DMS53 treated with DMSO at 0.1 percent for 48 hours (cell line): ENCODE data around the gene FOXF2.

ENCODE experiments used
- DNase-seq: peaks from one replicate; lab custom pipeline; 2025; ENCODE audit not compliant: unreplicated experiment; lab: John Stamatoyannopoulos, UW

Gene FOXF2

DNA sequence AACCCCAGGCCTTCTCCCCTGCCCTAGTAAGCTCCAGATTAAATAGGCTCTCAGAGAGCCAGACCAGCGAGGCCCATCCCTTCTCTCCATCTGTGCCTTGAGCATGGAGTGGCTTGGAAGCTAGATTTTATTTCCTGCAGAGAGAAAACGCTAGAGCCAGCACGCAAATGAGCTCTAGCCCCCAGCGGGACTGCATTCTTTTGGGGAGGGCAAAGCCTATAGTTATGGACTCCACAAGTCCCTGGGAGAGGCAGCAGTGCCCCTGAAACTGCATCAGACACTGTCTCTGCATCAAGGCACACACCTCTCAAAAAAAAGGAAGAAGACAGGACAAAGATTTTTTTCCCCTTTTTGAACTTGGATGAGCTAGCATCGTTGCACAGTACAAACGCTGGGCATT lies 15.8 kb downstream of the FOXF2 start:
- DNase-seq = no peak

- no peak for DNase-seq
Measured at GRCh38 chr6:1406306-1407072, 17.1 kb downstream of the FOXF2 start.

DNA sequence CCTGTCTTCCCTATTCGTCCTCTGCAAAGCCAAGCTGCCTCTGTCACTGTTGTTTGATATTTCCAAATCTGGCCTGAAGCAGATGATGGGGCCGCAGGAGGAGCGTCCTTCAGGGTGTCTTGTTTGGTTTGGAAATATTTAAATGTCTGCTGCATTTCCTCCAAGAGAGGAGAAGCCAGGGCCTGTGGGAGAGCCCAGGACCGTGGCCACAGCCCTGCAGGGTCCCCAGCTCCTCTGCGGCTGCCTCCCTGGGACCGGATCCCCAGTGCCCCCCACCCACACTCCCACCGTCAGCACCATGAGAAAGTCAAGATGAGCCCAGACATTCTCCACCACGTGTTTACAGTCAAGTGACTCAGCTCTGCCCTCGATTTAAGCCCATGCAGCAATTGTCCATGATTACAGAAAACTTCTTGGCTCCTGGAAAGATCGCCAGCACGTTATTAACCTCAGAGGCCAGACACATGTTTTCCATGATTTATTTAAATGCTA lies 18.2 kb downstream of the FOXF2 start:
- DNase-seq = no peak

DNA sequence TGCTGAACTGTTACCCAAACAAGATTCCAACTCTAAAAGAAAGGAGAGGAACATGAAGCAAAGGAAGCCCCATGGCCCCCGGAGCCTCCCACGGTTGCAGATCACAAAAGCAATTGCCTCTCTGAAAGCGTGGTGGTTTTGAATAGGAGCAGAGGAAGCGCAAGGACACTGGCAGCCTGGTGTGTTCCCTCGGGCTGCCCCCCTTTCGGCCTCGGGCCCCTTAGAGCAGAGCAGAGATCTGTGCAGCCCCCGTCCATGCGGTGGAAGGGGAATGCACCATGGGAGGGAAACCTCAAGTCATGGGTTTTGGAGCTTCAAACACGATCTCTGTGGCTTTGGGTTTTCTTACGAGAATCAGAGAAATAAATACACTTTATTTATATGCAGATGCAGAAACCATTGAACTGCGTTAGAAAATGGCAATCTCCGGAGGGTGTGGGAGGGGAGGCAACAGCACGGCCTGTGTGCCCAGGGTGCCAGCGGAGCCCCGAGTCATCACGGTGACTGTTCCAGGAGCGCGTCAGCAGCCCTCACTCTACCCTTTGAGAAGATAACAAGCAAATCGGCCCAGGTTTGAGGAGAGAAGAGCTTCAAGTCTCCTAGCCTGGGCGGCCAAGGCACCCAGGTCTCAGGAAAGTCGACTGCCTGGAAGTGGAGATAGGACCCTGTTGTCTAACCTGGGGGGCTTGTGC lies 20.5 kb downstream of the FOXF2 start:
- no peak for DNase-seq

DNA sequence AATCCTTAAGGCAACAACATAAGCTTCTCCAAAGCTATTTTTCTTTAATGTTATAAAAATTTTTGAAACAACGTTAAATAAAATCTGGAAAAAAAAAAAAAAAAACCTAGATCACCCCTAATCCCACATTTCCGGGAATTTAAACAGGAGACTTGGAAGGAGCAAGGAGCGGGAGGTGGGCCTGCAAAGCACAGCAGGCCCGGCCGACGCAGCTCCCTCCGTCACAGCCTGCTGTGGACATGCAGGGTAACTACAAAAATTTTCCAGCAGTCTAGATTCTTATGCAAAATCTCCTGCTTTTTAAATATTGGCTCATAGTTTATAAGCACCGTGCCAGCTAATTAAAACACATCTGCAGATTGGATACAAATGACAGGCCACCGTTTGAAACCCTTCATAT lies 23.5 kb downstream of the FOXF2 start:
- DNase-seq = no peak

- no peak for DNase-seq
Measured at GRCh38 chr6:1415416-1416063, 26.2 kb downstream of the FOXF2 start.

DNA sequence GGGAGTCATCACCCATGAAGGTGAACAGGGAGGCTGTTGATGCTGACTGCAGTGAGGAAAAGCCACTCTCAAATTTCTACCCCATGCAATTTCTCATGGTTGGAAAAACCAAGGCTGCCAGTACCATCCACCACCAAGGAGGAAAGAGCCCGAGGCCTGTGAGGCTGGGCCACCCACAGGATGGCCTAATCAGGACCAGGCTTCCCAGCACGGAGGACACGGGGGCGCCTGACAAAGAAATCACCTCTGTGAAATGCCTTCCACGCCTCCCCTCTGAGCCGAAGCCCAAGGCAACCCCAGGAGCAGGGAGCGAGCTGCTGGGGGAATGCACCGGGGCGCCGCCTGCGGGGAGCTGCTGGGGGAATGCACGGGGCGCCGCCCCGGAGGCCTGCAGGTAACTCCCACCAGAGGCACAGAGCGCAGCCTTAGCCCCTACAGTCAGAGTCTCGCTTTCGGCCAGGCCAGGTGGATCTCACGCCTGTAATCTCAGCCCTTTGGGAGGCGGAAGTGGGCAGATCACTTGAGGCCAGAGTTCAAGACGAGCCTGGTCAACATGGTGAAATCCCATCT lies 26.9 kb downstream of the FOXF2 start:
- DNase-seq = no peak

GRCh38 chr6:1416820-1417219 lies 27.4 kb downstream of the FOXF2 start:
- no peak for DNase-seq

DNA sequence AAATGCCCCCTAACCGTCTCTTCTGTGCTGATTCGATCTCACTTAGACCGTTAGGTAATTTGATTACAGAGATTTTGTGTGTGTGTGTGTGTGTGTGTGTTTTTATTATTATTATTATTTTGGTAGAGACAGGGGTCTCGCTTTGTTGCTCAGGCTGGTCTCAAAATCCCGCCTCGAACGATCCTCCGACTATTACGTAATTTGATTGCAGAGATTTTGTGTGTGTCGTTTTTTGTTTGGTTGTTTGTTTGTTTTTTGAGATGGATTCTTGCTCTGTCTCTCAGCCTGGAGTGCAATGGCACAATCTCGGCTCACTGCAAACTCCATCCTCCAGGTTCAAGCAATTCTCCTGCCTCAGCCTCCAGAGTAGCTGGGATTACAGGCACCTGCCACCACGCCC lies 28.3 kb downstream of the FOXF2 start:
- DNase-seq = no peak

DNA sequence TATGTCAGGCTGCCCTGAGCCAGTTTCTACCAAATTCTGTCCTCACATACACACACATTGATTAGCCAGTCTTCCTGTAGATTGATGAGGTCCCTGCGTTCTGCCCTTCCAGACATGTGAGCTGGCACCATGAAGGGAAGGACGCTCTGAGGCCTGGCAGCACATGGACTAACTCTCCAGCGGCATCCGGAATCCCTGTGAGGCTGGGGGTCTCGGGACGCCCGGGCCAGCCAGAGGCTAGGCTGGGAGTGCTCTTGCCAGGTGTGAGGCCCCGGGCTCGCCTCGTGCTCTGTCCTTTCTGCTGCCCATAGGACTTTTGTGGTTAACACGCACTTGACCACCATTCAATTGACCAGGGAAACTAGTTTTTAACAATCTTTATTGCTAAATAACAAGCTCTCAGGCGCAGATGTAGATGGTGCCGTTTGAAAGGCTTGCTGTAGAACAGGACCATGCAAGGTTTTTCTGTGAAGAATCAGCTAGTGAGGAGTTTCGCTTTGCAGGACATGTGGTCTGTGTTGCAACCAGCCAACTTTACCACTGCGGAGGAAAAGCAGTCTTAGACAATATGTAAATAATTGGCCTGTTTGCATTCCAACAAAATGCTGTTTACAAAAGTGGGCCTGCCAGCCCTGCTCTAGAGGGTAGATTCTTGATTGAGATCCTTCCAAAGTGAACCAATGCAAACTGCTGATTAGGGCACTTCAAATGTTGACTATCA lies 29.3 kb downstream of the FOXF2 start:
- DNase-seq = no peak

- DNase-seq = no peak
Measured at GRCh38 chr6:1420382-1420781, 31.0 kb downstream of the FOXF2 start.

DNA sequence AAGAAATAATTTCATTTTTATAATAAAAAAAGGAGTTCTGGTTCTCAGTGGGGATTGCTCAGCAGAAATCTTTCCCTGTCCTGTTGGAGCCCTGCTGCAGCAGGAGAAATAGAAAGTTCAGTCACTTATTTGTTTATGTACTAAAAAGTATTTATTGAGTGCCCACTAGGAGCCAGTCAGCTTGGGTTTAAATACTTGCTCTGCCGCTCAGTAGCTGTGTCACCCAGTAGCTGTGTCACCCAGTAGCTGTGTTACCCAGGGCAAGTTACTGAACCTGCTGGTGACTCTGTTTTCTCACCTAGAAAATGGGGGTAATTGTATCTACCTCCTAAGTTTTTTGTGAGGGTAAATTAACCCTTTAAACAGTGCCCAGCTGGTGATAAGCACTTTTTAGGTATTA lies 32.9 kb downstream of the FOXF2 start:
- DNase-seq = no peak

DNA sequence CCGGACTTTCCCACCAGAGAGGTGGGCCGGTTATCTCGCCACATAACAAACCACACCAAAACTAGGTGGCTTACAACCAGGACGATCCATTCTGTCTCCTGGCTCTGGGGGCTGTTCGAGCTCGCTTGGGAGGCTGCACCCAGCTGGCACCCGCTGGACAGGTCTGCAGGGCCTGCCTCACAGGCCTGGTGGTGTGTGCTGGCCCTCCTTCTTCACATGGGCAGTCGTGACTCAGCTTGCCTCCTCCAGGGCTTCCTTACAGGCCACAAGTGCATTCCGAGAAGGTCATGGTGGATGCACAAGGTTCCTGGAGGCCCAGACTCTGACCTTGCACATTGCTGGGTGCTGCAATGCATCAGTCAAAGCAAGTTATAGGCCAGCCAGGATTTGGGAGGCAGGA lies 34.2 kb downstream of the FOXF2 start:
- DNase-seq = no peak

DNA sequence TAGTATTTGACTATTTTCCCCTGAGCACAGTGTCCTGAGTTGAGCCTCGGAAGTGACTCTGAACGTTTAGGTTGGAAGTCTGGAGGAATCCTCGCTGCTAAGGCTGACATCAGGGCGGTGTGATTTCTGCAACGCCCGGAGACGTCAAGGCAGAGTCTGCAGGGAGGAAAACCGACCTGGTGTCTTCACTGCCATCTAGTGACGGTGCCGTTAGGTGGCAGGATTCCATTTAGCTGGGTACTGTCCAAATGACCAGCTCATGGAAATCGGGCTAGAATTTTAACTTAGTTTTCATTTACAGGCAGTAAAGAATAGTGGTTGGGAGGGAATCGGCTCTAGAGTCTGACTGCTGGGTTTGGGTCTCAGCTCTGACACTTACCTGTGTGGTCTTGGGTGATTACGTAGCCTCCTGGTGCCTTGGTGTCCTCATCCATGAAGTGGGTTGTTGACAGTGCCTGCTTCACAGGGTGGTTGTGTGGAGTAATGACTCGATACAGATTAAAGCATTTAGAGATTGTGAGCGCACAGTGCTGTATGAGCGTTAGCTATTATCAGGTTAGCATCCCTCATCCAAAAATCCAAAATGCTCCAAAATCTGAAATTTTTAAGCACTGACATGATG lies 35.0 kb downstream of the FOXF2 start:
- peak; percentile 1 for DNase-seq

GRCh38 chr6:1426416-1426815 lies 37.0 kb downstream of the FOXF2 start:
- DNase-seq = no peak

DNA sequence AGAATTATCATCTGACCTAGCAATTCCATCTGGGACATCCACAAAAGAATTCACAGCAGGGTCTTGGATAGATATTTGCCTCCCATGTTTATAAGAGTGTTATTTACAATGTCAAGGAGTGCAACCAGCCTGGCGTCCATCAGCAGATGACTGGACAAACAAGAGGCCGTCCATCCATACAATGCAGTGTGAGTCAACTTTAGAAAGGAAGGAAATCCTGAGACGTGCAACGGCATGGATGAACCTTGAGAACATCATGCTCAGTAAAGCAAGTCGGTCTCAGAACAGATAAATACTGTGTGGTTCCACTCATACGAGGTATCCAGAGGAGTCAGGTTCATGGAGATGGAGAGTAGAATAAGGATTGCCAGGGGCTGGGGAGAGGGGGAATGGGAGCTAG lies 46.4 kb downstream of the FOXF2 start:
- no peak for DNase-seq

- peak; percentile 34 for DNase-seq
Measured at GRCh38 chr6:1436334-1437306, 47.2 kb downstream of the FOXF2 start.

- DNase-seq = no peak
Measured at GRCh38 chr6:1437553-1438406, 48.4 kb downstream of the FOXF2 start.

DNA sequence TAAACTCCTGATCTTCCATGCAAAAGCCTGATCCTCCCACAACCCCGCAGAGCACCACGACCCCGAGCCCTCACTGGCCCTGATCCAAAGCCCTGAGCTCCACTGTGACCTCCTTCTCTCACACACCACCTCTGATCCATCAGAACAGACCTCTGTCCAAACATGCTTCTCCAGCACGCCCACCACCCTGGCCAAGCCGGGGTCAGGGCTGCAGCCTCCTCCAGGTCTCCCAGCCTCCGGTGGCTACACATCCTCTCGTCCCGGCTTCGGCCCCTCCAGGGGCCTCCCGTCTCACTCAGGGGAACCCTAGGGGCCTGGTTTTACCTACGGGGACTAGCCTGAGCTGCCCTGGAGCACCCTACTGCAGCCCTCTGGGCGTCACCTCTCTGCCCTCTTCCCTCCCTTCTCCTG lies 49.1 kb downstream of the FOXF2 start:
- no peak for DNase-seq
